Measurements from ENCODE around the gene BARD1. TPM values are rescaled to one million over a fixed set of nuclear protein-coding genes. Genes with fewer than 3 reads are reported as not detected.

The BARD1 gene
- 10 to 100 TPM in 5 of 9 donors, 1 to 10 TPM in 4; 7.2 to 16.7 (median 10.8) TPM for total RNA-seq
- 1 to 10 TPM in 1 of 2 donors, under 1 TPM in 1; 0.88 to 2.3 TPM for polyA plus RNA-seq
- long read RNA-seq, donor 1, full-length matches to known transcripts = 1 of 1 reads
- long read RNA-seq, donor 1, partial matches to known transcripts = 0 of 1 reads
- long read RNA-seq, donor 1, other reads (novel, unspliced or antisense) = 0 of 1 reads
- long read RNA-seq, donor 2, full-length matches to known transcripts = 6 of 9 reads
- long read RNA-seq, donor 2, partial matches to known transcripts = 2 of 9 reads
- long read RNA-seq, donor 2, other reads (novel, unspliced or antisense) = 1 of 9 reads
- long read RNA-seq, donor 3, full-length matches to known transcripts = 2 of 3 reads
- long read RNA-seq, donor 3, partial matches to known transcripts = 0 of 3 reads
- long read RNA-seq, donor 3, other reads (novel, unspliced or antisense) = 1 of 3 reads

GRCh38 chr2:214808981-214809750 lies at the start of gene BARD1:
TSS of gene BARD1 (minus strand) at chr2:214809683. CDS start at chr2:214809569, 114 bp downstream.
- peaks cover 0 to 31% (median 13%) of the 10 kb centered on the region in 12 donors for H3K4me1 ChIP-seq
- H3K27me3 ChIP-seq = no peaks in the 10 kb centered on the region
- H3K4me3 ChIP-seq = peak within 1 kb of the TSS; percentile 57 to 98 (median 82)
- DNase-seq (peak; percentile 40 to 70 (median 51)), ATAC-seq (peak; percentile 8 to 49 (median 20))
- intact Hi-C loops (cut with DNase I) = loop anchor here in 1 of 10 donors (5.0 kb wide), 1 partner anchor 1527 kb away; the partner anchor contains the start of gene SPAG16
- no peaks in the 10 kb centered on the region for H3K9me3 ChIP-seq
- no peaks in the 10 kb centered on the region for H3K36me3 ChIP-seq
- H3K27ac ChIP-seq = peak within 1 kb of the TSS; percentile 75 to 97 (median 83)
- 0 to 1% (median 1%) methylated on average over 38 to 76 of the region's 76 CpGs for WGBS, 4 donors
- TF ChIP-seq, protein P1, sequence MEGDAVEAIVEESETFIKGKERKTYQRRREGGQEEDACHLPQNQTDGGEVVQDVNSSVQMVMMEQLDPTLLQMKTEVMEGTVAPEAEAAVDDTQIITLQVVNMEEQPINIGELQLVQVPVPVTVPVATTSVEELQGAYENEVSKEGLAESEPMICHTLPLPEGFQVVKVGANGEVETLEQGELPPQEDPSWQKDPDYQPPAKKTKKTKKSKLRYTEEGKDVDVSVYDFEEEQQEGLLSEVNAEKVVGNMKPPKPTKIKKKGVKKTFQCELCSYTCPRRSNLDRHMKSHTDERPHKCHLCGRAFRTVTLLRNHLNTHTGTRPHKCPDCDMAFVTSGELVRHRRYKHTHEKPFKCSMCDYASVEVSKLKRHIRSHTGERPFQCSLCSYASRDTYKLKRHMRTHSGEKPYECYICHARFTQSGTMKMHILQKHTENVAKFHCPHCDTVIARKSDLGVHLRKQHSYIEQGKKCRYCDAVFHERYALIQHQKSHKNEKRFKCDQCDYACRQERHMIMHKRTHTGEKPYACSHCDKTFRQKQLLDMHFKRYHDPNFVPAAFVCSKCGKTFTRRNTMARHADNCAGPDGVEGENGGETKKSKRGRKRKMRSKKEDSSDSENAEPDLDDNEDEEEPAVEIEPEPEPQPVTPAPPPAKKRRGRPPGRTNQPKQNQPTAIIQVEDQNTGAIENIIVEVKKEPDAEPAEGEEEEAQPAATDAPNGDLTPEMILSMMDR (IDR thresholded peaks at IDR 0.05) = no peak
- TF ChIP-seq POLR2A (IDR thresholded peaks at IDR 0.05) = peak in 1 of 2 donors; percentile 36

GRCh38 chr2:214856137-214856536 lies 46.7 kb upstream of the BARD1 start:
- 62 to 82% (median 68%) methylated on average over 3 of the region's 3 CpGs for WGBS, 4 donors
- Histone ChIP-seq H3K4me1 (no peaks in the 10 kb centered on the region), H3K9me3 (no peaks in the 10 kb centered on the region), H3K4me3 (no peak overlapping the region), H3K36me3 (no peaks in the 10 kb centered on the region), H3K27me3 (no peaks in the 10 kb centered on the region), H3K27ac (no peak overlapping the region)
- intact Hi-C loops (cut with DNase I) = no loop called here
- DNase-seq = no peak
- ATAC-seq = no peak
- TF ChIP-seq, protein P1 (IDR thresholded peaks at IDR 0.05) = no peak
- TF ChIP-seq POLR2A (IDR thresholded peaks at IDR 0.05) = no peak

- 67 to 88% (median 76%) methylated on average over 2 of the region's 2 CpGs for WGBS, 4 donors
- H3K4me3 ChIP-seq = no peak overlapping the region
- no peaks in the 10 kb centered on the region for H3K27me3 ChIP-seq
- TF ChIP-seq, protein P1 (IDR thresholded peaks at IDR 0.05) = no peak
- no peak for TF ChIP-seq POLR2A (IDR thresholded peaks at IDR 0.05)
- no peak overlapping the region for H3K27ac ChIP-seq
- ATAC-seq (no peak), DNase-seq (no peak)
- no peaks in the 10 kb centered on the region for H3K9me3 ChIP-seq
- no peaks in the 10 kb centered on the region for H3K4me1 ChIP-seq
- no peaks in the 10 kb centered on the region for H3K36me3 ChIP-seq
- intact Hi-C loops (cut with DNase I) = no loop called here
Measured at GRCh38 chr2:214853906-214854305, 44.4 kb upstream of the BARD1 start.

DNA sequence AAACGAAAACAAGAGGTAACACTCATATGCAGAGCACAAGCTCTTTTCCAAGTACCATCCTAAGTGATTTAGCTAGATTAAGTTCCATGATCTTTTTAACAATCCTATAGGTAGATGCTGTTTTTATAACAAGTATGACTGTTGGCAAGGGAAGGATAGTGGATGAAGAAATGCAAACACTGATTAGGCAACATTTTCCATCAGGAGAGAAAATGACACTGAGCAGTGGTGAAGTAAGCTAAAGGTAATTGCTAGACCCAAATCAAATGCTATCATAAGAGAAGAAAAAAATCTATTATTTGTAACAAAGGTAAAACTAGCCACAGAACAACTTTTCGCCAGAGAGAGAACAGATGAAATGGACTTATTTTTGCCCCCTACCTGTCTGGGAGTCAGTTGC lies 34.3 kb upstream of the BARD1 start:
- TF ChIP-seq POLR2A (IDR thresholded peaks at IDR 0.05) = no peak
- TF ChIP-seq, protein P1 (IDR thresholded peaks at IDR 0.05) = no peak
- H3K9me3 ChIP-seq = peaks cover 0 to 9% (median 0%) of the 10 kb centered on the region in 12 donors
- no peaks in the 10 kb centered on the region for H3K4me1 ChIP-seq
- 92 to 95% (median 92%) methylated on average over 2 of the region's 2 CpGs for WGBS, 4 donors
- DNase-seq (no peak), ATAC-seq (no peak)
- no peak overlapping the region for H3K27ac ChIP-seq
- H3K27me3 ChIP-seq = no peaks in the 10 kb centered on the region
- no peaks in the 10 kb centered on the region for H3K36me3 ChIP-seq
- intact Hi-C loops (cut with DNase I) = loop anchor here in 1 of 10 donors (10.0 kb wide), 1 partner anchor 419 kb away; no protein-coding TSS in a partner anchor
- H3K4me3 ChIP-seq = no peak overlapping the region
